H54 (cell line): Measurements from ENCODE around the gene SLC25A39.
A peak's percentile ranks its signal among the peaks of the same experiment; 100 is the strongest.
"Not testable (repeated sequence)": the region's sequence is repeated elsewhere in the genome, so short reads cannot be mapped to it uniquely, and the experiment has no call there.

Source experiments
- DNase-seq: peaks from one replicate; pipeline ENCODE4 v3.0.0; 2011; ENCODE audit warnings: low spot score, mixed read lengths; ENCODE audit not compliant: insufficient read length
- FAIRE-seq: peaks from 3 replicates; lab custom pipeline; 2011; peaks lifted over from hg19 to GRCh38; lab: Jason Lieb, UNC
- POLR2A ChIP-seq: IDR thresholded peaks from 2 replicates; pipeline ENCODE4 v1.6.1; 2011; ENCODE audit warnings: low read depth, mild to moderate bottlenecking, low read length

SLC25A39 gene

GRCh38 chr17:44348988-44349364, 24.4 kb upstream of the SLC25A39 start:
- FAIRE-seq (no peak), DNase-seq (no peak)
- no peak for TF ChIP-seq POLR2A

DNA sequence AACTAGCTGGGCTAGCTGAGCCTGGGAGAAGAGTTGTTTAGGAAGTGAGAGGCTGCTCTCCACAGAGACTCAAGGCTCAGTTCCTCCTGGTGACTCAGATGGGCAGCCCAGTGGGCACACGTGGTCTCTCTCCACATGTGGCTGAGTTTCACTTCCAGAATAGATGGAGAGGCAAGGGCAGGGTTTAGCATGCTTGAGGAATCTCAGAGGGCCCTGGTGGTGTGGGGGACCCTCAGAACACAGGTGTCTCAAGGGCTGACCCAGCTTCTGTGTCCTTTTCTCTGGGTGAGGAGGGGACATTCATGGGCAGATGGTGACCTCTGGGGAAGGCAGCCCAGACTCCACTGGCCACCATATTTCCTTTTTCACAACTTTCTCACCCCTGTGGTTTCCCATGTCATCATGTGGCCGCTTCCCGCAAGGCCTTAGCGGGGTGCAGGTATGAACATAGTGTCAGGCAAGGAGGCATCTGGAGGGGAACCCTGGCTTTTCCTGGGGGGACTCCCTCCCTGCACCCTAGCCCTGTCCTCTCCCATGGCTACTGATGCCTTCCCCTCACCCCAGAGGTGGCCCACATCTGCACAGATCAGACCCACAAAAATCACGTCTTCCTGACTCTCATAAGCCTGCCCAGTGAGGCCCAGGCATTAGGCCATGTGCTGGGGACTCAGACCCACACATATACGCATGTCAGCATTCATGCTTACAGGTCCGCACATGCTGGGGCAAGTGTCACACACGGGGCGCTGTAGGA, 23.8 kb upstream of the SLC25A39 start:
- no peak for FAIRE-seq
- no peak for TF ChIP-seq POLR2A
- DNase-seq, result peak; percentile 65

- not testable (repeated sequence) for DNase-seq, FAIRE-seq
Observed at GRCh38 chr17:44347206-44348055, 22.8 kb upstream of the SLC25A39 start.

- DNase-seq (no peak), FAIRE-seq (no peak)
- no peak for TF ChIP-seq POLR2A
Observed at GRCh38 chr17:44346064-44346844, 21.6 kb upstream of the SLC25A39 start.

GRCh38 chr17:44345454-44346026, 20.9 kb upstream of the SLC25A39 start:
- TF ChIP-seq POLR2A, result no peak
- no peak for FAIRE-seq
- DNase-seq, result no peak

- peak; percentile 73 for TF ChIP-seq POLR2A
- peak; percentile 52 for FAIRE-seq
- DNase-seq, result peak; percentile 98
Observed at GRCh38 chr17:44344939-44345453, 20.4 kb upstream of the SLC25A39 start, which contains the start of gene GRN. Gene GRN (plus strand): TSS chr17:44345302. CDS start chr17:44349165, 3,863 bp downstream.

- FAIRE-seq (no peak), DNase-seq (no peak)
- TF ChIP-seq POLR2A, result no peak
Observed at GRCh38 chr17:44343510-44344209, 19.0 kb upstream of the SLC25A39 start.

- not testable (repeated sequence) for FAIRE-seq, DNase-seq
Observed at GRCh38 chr17:44340553-44340952, 15.9 kb upstream of the SLC25A39 start.

GRCh38 chr17:44338702-44339101, 14.1 kb upstream of the SLC25A39 start:
- FAIRE-seq, result no peak

GRCh38 chr17:44335968-44336367, 11.3 kb upstream of the SLC25A39 start:
- FAIRE-seq, result no peak
- DNase-seq, result no peak
- TF ChIP-seq POLR2A, result no peak

More at GRCh38 chr17:44338702-44339101, 14.1 kb upstream of the SLC25A39 start:
- TF ChIP-seq POLR2A, result no peak
- no peak for DNase-seq

GRCh38 chr17:44335564-44335963, 10.9 kb upstream of the SLC25A39 start:
- FAIRE-seq, result no peak
- no peak for DNase-seq
- no peak for TF ChIP-seq POLR2A

GRCh38 chr17:44334727-44335126, 10.1 kb upstream of the SLC25A39 start:
- DNase-seq, result no peak
- FAIRE-seq, result no peak
- no peak for TF ChIP-seq POLR2A

GRCh38 chr17:44334315-44334714, 9.7 kb upstream of the SLC25A39 start:
- DNase-seq, result no peak
- no peak for TF ChIP-seq POLR2A
- FAIRE-seq, result no peak
